Left lung (tissue), 10 donors: Measurements from ENCODE around the gene POLR3C. TPM values are rescaled to one million over a fixed set of nuclear protein-coding genes. Genes with fewer than 3 reads are reported as not detected.

ENCODE experiments used
- ATAC-seq: fragments of 200-7000 bp; cut with Tn5 transposase; one replicate; pipeline ENCODE4 v1.9.1; 2020; ENCODE audit warnings: moderate library complexity
- DNase-seq, 4 donors: peaks; one replicate each; pipeline ENCODE4 v3.0.0-alpha.2; 2013 to 2020
- H3K27ac ChIP-seq, 2 donors: fragments of 200-600 bp; sonication (generic) in 1 of 2; one replicate each; pipeline versions ENCODE4 v1.5.0 to v1.8.0; 2020 to 2021
- H3K27me3 ChIP-seq, 2 donors: fragments of 200-600 bp; sonication (generic) in 1 of 2; one replicate each; pipeline versions ENCODE4 v1.5.0 to v1.8.0; 2020 to 2021
- H3K36me3 ChIP-seq, 2 donors: fragments of 200-600 bp; sonication (generic) in 1 of 2; one replicate each; pipeline versions ENCODE4 v1.5.0 to v1.8.0; 2020 to 2021
- H3K4me1 ChIP-seq, 2 donors: fragments of 200-600 bp; one replicate each; pipeline ENCODE4 v1.8.0; 2021
- H3K4me3 ChIP-seq, 2 donors: fragments of 200-600 bp; sonication (generic) in 1 of 2; one replicate each; pipeline versions ENCODE4 v1.5.0 to v1.8.0; 2020 to 2021; ENCODE audit warnings: mild to moderate bottlenecking in 1 of 2
- H3K9me3 ChIP-seq, 2 donors: fragments of 200-600 bp; sonication (generic) in 1 of 2; one replicate each; pipeline versions ENCODE4 v1.5.0 to v1.8.0; 2020 to 2021
- CTCF ChIP-seq, 2 donors: fragments of 200-600 bp; sonication (generic) in 1 of 2; IDR thresholded peaks; one replicate each; pipeline versions ENCODE4 v1.5.0 to v1.8.0; 2021; ENCODE audit warnings: antibody characterized with exemption in 2 of 2
- intact Hi-C, 2 donors: fragments of 100-400 bp; cut with DNase I; formaldehyde crosslinking; loops; one replicate each; pipeline versions ENCODE4 v1.11.2 to v1.14.2; 2022
- microRNA-seq, 2 donors: library from miRNA; unstranded; fragments of <30 nt; microRNA quantifications; one replicate each; pipeline ENCODE4, GENCODE V29; 2019
- polyA plus RNA-seq, 6 donors: library from polyadenylated mRNA; unstranded; fragments of 120-200 nt; gene quantifications; one replicate each; pipeline ENCODE4 v1.2.1, GENCODE V29; 2013; ENCODE audit not compliant: insufficient read length in 6 of 6
- total RNA-seq, 2 donors: library from RNA; stranded (reverse); fragmentation: NEBNext Ultra II Directional; extraction: Animal tissue kit (Norgen Biotek cat#: 25700); gene quantifications; one replicate each; pipeline ENCODE4 v1.2.1, GENCODE V29; 2021
- donor health status: DM: no; HTN: yes; CAD: no.
- donor health status: DM: no; HTN: no; CAD: no.

POLR3C gene
- total and polyA plus RNA-seq, 8 donors: 20.1 to 40.6 (median 35.1) TPM

GRCh38 chr1:145893306-145894055 is 69.5 kb downstream of the POLR3C start:
- ATAC-seq: no peak
- Histone ChIP-seq H3K36me3 (no peaks in the 10 kb centered on the region), H3K4me1 (peaks cover 25 to 34% of the 10 kb centered on the region in 2 donors), H3K9me3 (no peaks in the 10 kb centered on the region), H3K4me3 (no peak overlapping the region), H3K27me3 (no peaks in the 10 kb centered on the region), H3K27ac (peak overlapping the region; percentile 86 to 93)
- intact Hi-C loops: no loop called here
- DNase-seq: no peak
- no peak for TF ChIP-seq CTCF (IDR thresholded peaks at IDR 0.05)

Small RNA genes lying within 50 kb of the gene (microRNA-seq; reads per million reads assigned to microRNA genes)
- gene MIR6736: 0.17 to 0.27 reads per million in 2 donors

Other genes starting within 250 kb of the POLR3C start
- gene GPR89A, start 216.2 kb upstream of the POLR3C start, total RNA-seq: 10 to 100 TPM; 14.5 to 19.1 TPM
- gene GPR89A, start 216.2 kb upstream of the POLR3C start, polyA plus RNA-seq: 10 to 100 TPM; 28.5 to 45.5 (median 34.3) TPM
- gene PDZK1, start 116.8 kb upstream of the POLR3C start, total RNA-seq: under 1 TPM; 0.18 to 0.29 TPM
- gene PDZK1, start 116.8 kb upstream of the POLR3C start, polyA plus RNA-seq: 1 to 10 TPM; 1.8 to 3.0 (median 2.1) TPM
- gene CD160, start 104.7 kb upstream of the POLR3C start, total RNA-seq: 1 to 10 TPM in 1 of 2 donors, under 1 TPM in 1; 0.42 to 2.0 TPM
- 1 to 10 TPM; 2.2 to 3.2 (median 2.7) TPM for gene CD160, start 104.7 kb upstream of the POLR3C start, polyA plus RNA-seq
- 10 to 100 TPM; 11.8 to 14.7 TPM for gene RNF115, start 105 bp upstream of the POLR3C start, total RNA-seq
- 10 to 100 TPM; 17.2 to 20.4 (median 18.2) TPM for gene RNF115, start 105 bp upstream of the POLR3C start, polyA plus RNA-seq
- gene NUDT17, start 21.4 kb downstream of the POLR3C start, total RNA-seq: 1 to 10 TPM; 2.7 to 4.5 TPM
- gene NUDT17, start 21.4 kb downstream of the POLR3C start, polyA plus RNA-seq: 10 to 100 TPM in 4 of 6 donors, 1 to 10 TPM in 2; 8.5 to 12.7 (median 10.5) TPM
- gene PIAS3, start 34.9 kb downstream of the POLR3C start, total RNA-seq: 10 to 100 TPM; 35.8 to 42.6 TPM
- gene PIAS3, start 34.9 kb downstream of the POLR3C start, polyA plus RNA-seq: 10 to 100 TPM; 67.2 to 98.0 (median 74.3) TPM
- 1 to 10 TPM; 1.4 to 3.4 TPM for gene ANKRD35, start 61.7 kb downstream of the POLR3C start, total RNA-seq
- 1 to 10 TPM; 3.7 to 4.8 (median 4.2) TPM for gene ANKRD35, start 61.7 kb downstream of the POLR3C start, polyA plus RNA-seq
- 10 to 100 TPM in 1 of 2 donors, 1 to 10 TPM in 1; 5.8 to 12.5 TPM for gene ITGA10, start 85.8 kb downstream of the POLR3C start, total RNA-seq
- gene ITGA10, start 85.8 kb downstream of the POLR3C start, polyA plus RNA-seq: 1 to 10 TPM; 2.7 to 5.0 (median 3.5) TPM
- gene PEX11B, start 94.5 kb downstream of the POLR3C start, total RNA-seq: 10 to 100 TPM; 31.9 to 32.4 TPM
- 10 to 100 TPM; 43.3 to 53.1 (median 45.3) TPM for gene PEX11B, start 94.5 kb downstream of the POLR3C start, polyA plus RNA-seq
- gene RBM8A, start 103.3 kb downstream of the POLR3C start, total RNA-seq: 100 to 1,000 TPM in 1 of 2 donors, 10 to 100 TPM in 1; 90.2 to 118 TPM
- 100 to 1,000 TPM; 168 to 197 (median 187) TPM for gene RBM8A, start 103.3 kb downstream of the POLR3C start, polyA plus RNA-seq
- gene LIX1L, start 133.8 kb downstream of the POLR3C start, total RNA-seq: 10 to 100 TPM; 28.9 to 32.0 TPM
- 10 to 100 TPM; 36.7 to 45.7 (median 44.1) TPM for gene LIX1L, start 133.8 kb downstream of the POLR3C start, polyA plus RNA-seq
- gene ANKRD34A, start 140.4 kb downstream of the POLR3C start, total RNA-seq: 1 to 10 TPM in 1 of 2 donors, under 1 TPM in 1; 0.82 to 1.2 TPM
- 1 to 10 TPM in 3 of 6 donors, under 1 TPM in 3; 0.73 to 1.3 (median 0.91) TPM for gene ANKRD34A, start 140.4 kb downstream of the POLR3C start, polyA plus RNA-seq
- gene POLR3GL, start 140.5 kb downstream of the POLR3C start, total RNA-seq: 10 to 100 TPM; 19.6 to 20.8 TPM
- 10 to 100 TPM; 43.1 to 50.2 (median 44.6) TPM for gene POLR3GL, start 140.5 kb downstream of the POLR3C start, polyA plus RNA-seq
- gene TXNIP, start 172.4 kb downstream of the POLR3C start, total RNA-seq: 100 to 1,000 TPM; 380 to 422 TPM
- 100 to 1,000 TPM; 280 to 539 (median 353) TPM for gene TXNIP, start 172.4 kb downstream of the POLR3C start, polyA plus RNA-seq
- not detected for gene HJV, start 197.5 kb downstream of the POLR3C start, total RNA-seq
- under 1 TPM in 3 of 6 donors, not detected in 3; 0.07 to 0.27 (median 0.10) TPM for gene HJV, start 197.5 kb downstream of the POLR3C start, polyA plus RNA-seq